ENCODE data around the gene CDH18.

- TF ChIP-seq CTCF (IDR thresholded peaks at IDR 0.05): no peak
- TF ChIP-seq REST (IDR thresholded peaks at IDR 0.05; ENCODE audit: insufficient read depth in 1 of 2, low read depth in 2 of 2, low read length in 1 of 2): no peak
- TF ChIP-seq POLR2AphosphoS5 (IDR thresholded peaks at IDR 0.05; ENCODE audit: low read depth, low read length): no peak
- TF ChIP-seq TCF7L2 (IDR thresholded peaks at IDR 0.05; ENCODE audit: low read depth, low read length): no peak
- TF ChIP-seq SIN3A (IDR thresholded peaks at IDR 0.05; ENCODE audit: borderline replicate concordance, insufficient read depth, low read depth, low read length): no peak
These were observed 181.2 kb downstream of the CDH18 start for GRCh38 chr5:19806756-19807155.

All from Panc1 (cell line).